HG02852 (cell line): ENCODE results near the gene FRAS1.
"Not testable (repeated sequence)": the region's sequence is repeated elsewhere in the genome, so short reads cannot be mapped to it uniquely, and the experiment has no call there.

Experiments
- ATAC-seq: cut with Tn5 transposase; IDR thresholded peaks from one replicate; pipeline ENCODE4 v1.9.1; 2021; ENCODE audit warnings: mild to moderate bottlenecking, moderate library complexity; ENCODE audit not compliant: unreplicated experiment

FRAS1 gene

DNA sequence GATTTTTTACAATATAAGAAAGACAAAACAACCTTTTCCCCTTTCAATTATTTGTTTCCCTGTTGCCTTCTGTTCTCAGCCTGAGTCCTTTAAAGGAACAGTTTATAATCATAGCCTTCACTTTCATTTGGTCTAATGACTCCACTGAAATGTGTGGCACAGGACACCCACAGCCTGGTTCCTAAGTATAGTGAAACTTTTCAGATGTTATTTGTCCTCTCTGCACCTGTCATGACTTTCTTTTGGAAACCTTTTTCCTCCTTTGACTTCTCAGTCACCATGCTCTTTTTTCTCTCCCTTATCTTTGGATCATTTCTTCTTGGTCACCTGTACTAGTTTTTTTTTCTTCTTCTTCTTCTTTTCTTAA is 256.6 kb downstream of the FRAS1 start:
- ATAC-seq = no peak

DNA sequence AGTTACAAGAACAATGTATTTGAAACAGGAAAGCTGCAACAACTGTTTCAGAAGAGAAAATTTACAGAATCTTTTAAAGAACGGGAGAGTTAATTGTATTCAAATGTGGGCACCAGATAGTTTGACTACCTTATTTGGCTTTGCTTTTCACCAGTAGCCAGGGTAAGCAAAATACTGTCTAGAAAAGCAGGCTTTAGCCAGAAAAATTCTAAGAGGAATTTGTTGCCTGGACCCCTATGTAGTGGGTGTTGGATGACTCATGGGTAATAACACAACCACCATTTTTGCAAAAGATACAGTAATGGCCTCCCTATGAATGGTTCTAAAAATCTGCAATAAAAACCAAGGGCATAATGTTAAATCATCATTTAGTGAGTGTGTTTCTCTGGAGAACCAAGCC is 261.0 kb downstream of the FRAS1 start:
- no peak for ATAC-seq

DNA sequence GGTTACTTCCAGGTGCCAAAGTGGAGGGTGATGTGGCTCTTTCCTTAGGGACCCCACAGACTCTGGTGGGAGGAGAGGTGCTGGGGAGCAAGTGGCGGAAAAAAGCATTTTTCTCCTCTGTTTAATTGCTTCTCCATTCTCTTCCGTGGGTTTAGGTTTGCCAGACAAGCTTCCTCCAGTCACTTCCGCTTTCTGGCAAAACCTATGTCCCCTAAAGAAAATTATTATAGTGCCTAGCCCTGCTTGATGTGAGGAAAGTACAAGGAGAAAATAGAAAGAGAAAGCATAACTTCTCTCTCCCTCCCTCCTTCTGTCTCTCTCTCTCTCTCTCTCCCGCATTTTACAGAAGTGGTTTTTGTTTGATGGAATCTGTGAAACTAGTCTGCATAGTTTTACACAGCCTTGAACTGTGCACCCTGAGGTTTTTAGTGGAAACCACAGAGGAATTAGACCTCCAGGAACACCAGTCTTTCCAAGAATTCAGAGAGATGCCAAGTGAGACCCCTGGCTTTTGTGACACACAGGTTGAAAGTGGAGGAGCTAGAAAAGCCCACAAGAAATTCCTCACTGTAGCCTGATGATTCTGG is 263.3 kb downstream of the FRAS1 start:
- no peak for ATAC-seq

- no peak for ATAC-seq
Measured at GRCh38 chr4:78322032-78322431, 264.9 kb downstream of the FRAS1 start.

DNA sequence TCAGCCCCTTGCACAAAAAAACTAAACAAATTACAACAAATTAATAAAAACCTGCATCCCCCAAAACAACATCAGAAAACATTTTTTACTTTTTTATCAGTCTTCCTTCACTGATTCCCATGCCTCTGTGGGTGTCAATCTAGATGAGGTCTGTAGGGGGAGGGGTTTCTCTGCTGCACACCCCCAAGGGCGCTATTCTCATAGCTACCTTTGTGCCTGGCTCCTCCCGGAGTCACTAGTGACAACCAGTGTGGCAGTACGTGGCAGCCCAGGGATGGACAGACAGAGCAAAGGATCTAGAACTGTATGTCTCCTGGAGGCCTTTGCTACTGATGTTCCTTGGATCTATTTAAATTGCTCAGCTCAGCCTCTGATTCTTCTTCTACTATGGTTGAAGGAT is 266.3 kb downstream of the FRAS1 start:
- no peak for ATAC-seq

- no peak for ATAC-seq
Measured at GRCh38 chr4:78324625-78325024, 267.5 kb downstream of the FRAS1 start.

DNA sequence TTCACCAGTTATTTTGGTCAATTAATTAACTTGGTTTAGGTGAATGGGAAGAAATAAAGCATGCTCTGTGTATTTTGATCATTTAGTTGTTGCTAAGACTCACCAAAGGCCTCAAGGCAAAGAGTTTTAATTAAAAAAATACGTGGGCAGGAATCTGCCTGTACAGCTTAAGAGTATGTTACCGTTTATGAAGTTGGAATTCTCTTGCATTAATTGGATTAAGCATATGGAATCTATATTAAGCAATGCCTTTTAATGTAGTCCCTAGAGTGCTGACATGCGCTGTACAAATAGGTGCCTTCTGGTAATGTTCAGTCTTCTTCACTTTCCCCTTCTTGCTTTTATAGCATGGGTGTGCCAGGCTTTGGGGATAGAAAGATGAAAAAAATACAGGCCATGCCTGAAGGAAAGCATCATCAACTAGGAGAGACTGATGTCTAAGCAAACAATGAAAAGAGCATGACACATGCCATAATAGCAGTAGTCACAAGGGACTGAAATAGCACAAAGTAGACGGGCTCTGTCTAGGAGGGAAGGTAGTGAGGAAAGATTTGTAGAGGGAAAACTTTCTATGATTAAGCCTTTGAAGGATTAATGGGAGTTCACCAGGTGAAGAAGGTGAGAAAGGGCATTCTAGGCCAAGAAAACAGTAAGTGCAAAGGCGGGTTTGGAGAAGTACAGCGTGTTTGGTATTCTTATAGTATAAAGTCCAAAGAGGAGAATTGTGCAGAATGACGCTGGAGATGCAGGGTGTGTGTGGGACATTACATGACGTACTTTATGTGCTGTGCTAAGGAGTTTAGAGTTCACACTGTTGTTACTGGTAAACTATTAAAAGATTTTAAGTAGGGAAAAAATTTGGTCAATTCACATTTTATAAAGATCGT is 268.4 kb downstream of the FRAS1 start:
- ATAC-seq = no peak

GRCh38 chr4:78328591-78328990 is 271.5 kb downstream of the FRAS1 start:
- not testable (repeated sequence) for ATAC-seq

DNA sequence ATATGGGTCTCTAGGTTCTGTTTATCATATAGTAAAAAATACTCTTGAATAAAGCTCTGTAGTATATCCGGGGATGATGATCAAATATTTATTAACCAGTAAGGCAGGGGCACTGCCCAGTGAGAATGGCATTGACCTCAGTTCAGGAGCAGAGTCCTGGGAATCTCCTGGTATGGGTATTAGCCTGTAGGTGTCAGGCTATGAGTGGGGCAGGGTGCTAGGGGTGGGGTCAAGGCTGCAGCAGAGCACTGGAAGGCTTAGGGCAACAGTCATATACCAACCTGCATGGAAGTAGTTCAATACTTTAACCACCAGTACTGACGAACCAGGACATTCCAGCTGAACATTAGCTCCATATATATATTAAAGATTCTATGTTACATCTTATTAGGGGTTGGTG is 274.1 kb downstream of the FRAS1 start:
- no peak for ATAC-seq

DNA sequence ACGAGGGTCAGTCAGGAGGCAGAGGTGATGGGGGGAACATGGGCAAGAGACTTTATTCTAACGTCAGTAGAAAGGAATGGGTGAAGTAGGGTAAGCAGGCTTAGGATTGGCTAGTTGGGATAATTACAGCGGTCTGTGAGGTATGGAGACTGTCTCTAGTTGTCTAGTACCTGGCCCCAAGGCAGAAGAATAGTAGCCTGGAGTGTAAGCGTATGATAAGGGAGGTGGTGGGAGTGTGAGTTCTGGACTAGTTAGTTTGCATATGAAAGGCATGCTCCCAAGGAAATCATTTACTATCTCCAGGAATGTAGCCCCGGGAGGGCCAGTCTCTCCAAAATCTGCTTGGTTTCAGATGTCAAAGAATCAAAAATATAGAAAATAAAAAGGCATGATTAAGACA is 274.8 kb downstream of the FRAS1 start:
- ATAC-seq = no peak

DNA sequence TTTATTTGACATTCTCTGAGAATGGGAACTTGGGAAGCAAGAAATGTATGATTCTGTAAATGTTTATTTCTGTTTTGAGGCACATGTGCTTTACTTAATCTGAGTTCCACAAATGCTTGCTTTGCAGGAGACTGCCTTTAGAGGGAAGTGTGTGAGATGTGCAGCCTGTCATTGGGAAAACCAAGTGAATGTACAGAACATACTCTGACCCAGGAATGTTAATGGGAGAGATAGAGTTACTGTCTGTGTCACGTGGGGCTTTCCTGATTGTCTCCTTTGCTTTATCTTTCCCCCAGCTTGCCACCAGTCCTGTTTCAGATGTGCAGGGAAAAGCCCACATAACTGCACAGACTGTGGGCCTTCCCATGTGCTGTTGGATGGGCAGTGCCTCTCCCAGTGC is 275.9 kb downstream of the FRAS1 start:
- ATAC-seq = no peak

DNA sequence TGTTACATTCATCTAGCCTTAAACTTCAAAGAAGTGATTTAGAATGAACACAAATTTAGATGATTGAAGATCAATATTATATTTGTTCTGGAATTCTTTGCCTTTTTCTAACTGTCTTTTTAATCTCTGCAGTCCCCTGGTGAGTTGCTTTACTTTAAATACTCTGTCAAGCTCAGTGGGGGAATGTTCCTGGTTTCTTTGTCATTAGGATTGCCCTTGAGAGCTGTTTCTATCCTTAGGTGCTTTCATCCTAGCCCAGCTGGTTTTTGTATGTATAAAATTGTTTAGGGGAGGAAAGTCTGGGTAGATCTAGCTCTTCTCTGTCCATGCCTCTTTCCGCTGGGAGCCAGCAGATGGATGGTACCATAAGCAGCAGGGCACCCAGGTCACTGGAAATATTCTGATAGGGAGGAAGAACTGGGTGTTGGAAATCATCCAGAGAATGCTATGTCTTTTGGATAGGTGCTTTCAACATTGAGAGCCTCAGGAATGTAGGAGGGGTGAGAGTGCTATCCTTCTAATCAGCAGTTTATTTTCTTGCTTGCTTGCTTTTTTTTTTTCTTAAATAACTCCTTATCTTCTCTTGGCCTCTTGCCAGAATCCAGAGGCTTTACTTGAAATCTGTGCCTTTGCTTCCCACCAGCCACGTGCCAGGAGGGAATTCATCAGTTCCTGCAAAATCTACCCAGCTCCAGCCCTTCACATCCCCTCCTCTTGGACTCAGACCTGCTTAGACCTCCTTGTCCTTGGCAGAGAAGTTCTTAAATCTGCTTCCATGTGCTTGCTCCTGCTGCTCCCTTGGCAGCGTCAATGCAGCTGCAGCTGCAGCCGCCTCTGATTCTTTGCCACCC is 279.2 kb downstream of the FRAS1 start:
- ATAC-seq = no peak

DNA sequence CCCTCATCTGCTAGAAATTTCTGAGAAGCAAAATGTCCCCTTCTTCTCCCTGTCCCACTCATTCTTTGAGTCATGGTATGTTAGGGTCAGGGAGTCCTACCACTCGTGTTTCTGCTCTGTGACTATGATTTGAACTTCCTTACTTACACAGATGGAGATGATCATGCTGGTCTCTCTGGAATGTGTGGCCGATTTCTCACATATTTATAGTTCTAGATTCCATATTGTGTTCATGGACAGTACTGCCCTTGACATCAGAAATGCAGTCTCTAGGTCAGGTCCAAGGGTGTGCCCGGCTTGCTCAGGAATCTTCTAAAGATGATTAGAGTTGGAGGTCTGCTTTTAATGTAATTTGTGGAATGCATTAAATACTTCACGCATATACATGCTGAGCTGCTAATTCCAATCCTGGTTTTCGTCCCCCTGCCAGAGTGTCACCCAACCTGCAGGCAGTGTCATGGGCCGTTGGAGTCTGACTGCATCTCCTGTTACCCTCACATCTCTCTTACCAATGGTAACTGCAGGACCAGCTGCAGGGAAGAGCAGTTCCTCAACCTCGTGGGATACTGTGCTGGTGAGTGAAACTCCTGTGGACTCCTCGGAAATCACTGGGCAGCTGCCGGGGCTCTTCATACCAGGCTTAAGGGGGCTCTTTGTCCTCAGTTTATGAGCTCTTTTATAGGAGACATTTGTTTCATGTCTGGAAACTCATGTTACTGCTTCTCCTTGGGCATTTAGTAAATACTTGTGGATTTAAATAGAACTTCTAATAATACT is 280.3 kb downstream of the FRAS1 start:
- ATAC-seq = no peak

GRCh38 chr4:78342125-78342524 is 285.0 kb downstream of the FRAS1 start:
- no peak for ATAC-seq

- ATAC-seq = no peak
Measured at GRCh38 chr4:78343682-78344081, 286.6 kb downstream of the FRAS1 start.

GRCh38 chr4:78345237-78345636 is 288.1 kb downstream of the FRAS1 start:
- ATAC-seq = no peak

DNA sequence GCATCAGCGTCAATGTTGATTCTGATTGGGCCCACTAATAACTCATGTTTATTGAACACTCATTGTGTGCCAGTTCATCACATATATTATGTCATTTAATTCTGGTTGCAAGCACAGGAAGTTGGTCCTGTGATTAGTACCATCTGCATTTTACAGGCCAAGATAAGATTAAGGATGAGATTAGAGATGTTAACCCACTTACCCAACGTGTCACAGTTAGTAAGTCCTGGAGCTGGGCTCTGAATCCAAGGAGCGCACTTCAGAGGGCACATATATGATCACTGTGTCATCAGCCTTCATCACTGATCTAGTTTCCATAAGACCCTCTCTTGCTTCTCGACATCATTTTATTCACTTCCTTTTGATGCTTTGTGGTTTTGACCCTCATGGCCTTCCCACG is 289.1 kb downstream of the FRAS1 start:
- ATAC-seq = no peak

- ATAC-seq = no peak
Measured at GRCh38 chr4:78347527-78347926, 290.4 kb downstream of the FRAS1 start.

DNA sequence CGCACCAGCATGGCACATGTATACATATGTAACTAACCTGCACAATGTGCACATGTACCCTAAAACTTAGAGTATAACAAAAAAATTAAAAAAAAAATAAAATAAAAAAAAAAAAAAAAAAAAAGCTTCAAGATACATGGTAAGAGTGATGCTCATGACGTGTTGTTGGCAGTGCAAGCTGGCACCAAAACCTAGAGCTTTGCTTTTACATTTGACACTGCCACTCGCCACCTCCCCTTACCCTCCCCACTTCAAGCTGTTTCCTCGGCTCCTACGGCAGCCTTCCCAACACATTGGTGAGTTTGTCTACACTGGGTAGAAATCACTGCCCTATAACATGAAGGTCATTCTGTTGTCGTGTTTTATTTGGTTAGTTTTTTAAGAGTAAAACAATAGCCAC is 296.8 kb downstream of the FRAS1 start:
- no peak for ATAC-seq

DNA sequence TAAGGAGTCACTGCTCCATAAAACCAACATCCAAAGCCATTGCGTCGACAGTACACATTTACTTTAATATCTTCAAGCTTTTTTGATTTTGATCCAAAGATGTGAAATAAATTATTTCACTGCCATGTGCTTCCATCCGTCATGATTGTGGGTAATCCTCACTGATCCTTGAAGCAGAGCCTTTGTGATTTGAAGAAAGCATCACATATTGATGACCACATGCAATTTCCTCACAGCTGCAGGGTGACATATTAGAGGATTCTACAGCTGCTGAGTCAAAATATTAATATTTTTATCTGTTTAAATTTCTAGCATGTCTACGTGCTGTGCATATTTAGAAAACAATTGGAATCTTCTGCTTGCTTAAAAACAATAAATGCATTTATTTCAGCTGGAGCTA is 297.7 kb downstream of the FRAS1 start:
- no peak for ATAC-seq

- no peak for ATAC-seq
Measured at GRCh38 chr4:78355306-78355705, 298.2 kb downstream of the FRAS1 start.
